NCI-H1105 treated with DMSO at 0.1 percent for 48 hours (cell line): ENCODE data around the gene ICOS.

ENCODE experiments used
- DNase-seq: peaks from one replicate; lab custom pipeline; 2025; lab: John Stamatoyannopoulos, UW

Gene ICOS

GRCh38 chr2:204010628-204011560 lies 74.3 kb downstream of the ICOS start:
- no peak for DNase-seq
